Activated CD8-positive, alpha-beta T cell treated with anti-CD3 and anti-CD28 coated beads for 36 hours (primary cell): ENCODE measurements around the gene PRKG1. TPM values are rescaled to one million over a fixed set of nuclear protein-coding genes. Genes with fewer than 3 reads are reported as not detected.

Experiments
- ATAC-seq: fragments of 200-7000 bp; cut with Tn5 transposase; one replicate; pipeline ENCODE4 v1.10.0; 2021; ENCODE audit warnings: mild to moderate bottlenecking, moderate library complexity
- CTCF ChIA-PET: fragments of 350-600 bp; sonication (Branson Sonifier 250); formaldehyde crosslinking; loops from one replicate; lab custom pipeline; 2021; ENCODE audit warnings: antibody characterized with exemption; lab: Charles Lee
- POLR2A ChIA-PET: fragments of 350-600 bp; sonication (Branson Sonifier 250); formaldehyde crosslinking; loops from one replicate; lab custom pipeline; 2021; ENCODE audit warnings: antibody characterized with exemption; lab: Charles Lee
- DNase-seq: peaks from one replicate; pipeline ENCODE4 v3.0.0-alpha.2; 2020
- H3K27ac Mint-ChIP-seq: one replicate; pipeline ENCODE4 v1.8.0; 2021; ENCODE audit warnings: mild to moderate bottlenecking, mixed read lengths
- H3K27me3 Mint-ChIP-seq: one replicate; pipeline ENCODE4 v1.8.0; 2021; ENCODE audit warnings: mixed read lengths
- H3K36me3 Mint-ChIP-seq: one replicate; pipeline ENCODE4 v1.8.0; 2021; ENCODE audit warnings: low read depth, mixed read lengths
- H3K4me1 Mint-ChIP-seq: one replicate; pipeline ENCODE4 v1.8.0; 2021; ENCODE audit warnings: low read depth, mixed read lengths
- H3K4me3 Mint-ChIP-seq: one replicate; pipeline ENCODE4 v1.8.0; 2021; ENCODE audit warnings: mild to moderate bottlenecking, moderate library complexity, mixed read lengths
- H3K9me3 Mint-ChIP-seq: one replicate; pipeline ENCODE4 v1.8.0; 2021; ENCODE audit warnings: mixed read lengths
- intact Hi-C: fragments of 100-400 bp; cut with micrococcal nuclease; formaldehyde crosslinking; loops from one replicate; pipeline ENCODE4 v1.10.0; 2022
- microRNA-seq: library from miRNA; unstranded; fragments of <30 nt; microRNA quantifications from one replicate; pipeline ENCODE4 v1.2.0, GENCODE V29; 2022; ENCODE audit warnings: borderline microRNAs expressed, borderline replicate concordance
- total RNA-seq, 2 experiments: library from RNA; stranded (reverse); gene quantifications; one replicate each; pipeline ENCODE4 v1.2.3, GENCODE V29; 2021
- TF ChIP-seq, protein P1 (sequence below): fragments of 200-600 bp; IDR thresholded peaks from one replicate; pipeline ENCODE4 v1.8.0; 2022; ENCODE audit warnings: antibody characterized with exemption, mild to moderate bottlenecking

The PRKG1 gene
- total RNA-seq, 2 experiments from 2014 or later = not detected

- Mint-ChIP-seq H3K27me3 (no peaks in the 10 kb centered on the region), H3K27ac (no peak overlapping the region), H3K4me1 (no peaks in the 10 kb centered on the region), H3K36me3 (no peaks in the 10 kb centered on the region), H3K9me3 (no peaks in the 10 kb centered on the region), H3K4me3 (no peak overlapping the region)
- intact Hi-C loops = no loop called here
- no peak for ATAC-seq
- TF ChIP-seq, protein P1, sequence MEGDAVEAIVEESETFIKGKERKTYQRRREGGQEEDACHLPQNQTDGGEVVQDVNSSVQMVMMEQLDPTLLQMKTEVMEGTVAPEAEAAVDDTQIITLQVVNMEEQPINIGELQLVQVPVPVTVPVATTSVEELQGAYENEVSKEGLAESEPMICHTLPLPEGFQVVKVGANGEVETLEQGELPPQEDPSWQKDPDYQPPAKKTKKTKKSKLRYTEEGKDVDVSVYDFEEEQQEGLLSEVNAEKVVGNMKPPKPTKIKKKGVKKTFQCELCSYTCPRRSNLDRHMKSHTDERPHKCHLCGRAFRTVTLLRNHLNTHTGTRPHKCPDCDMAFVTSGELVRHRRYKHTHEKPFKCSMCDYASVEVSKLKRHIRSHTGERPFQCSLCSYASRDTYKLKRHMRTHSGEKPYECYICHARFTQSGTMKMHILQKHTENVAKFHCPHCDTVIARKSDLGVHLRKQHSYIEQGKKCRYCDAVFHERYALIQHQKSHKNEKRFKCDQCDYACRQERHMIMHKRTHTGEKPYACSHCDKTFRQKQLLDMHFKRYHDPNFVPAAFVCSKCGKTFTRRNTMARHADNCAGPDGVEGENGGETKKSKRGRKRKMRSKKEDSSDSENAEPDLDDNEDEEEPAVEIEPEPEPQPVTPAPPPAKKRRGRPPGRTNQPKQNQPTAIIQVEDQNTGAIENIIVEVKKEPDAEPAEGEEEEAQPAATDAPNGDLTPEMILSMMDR = no peak
- POLR2A ChIA-PET = no interaction called here
- CTCF ChIA-PET = no interaction called here
- DNase-seq = no peak
Observed at GRCh38 chr10:52343439-52343838, 1269.2 kb downstream of the PRKG1 start.

GRCh38 chr10:52346394-52347326, 1272.4 kb downstream of the PRKG1 start:
- TF ChIP-seq, protein P1 = no peak
- Mint-ChIP-seq H3K36me3 (no peaks in the 10 kb centered on the region), H3K9me3 (no peaks in the 10 kb centered on the region), H3K4me3 (no peak overlapping the region), H3K4me1 (no peaks in the 10 kb centered on the region), H3K27ac (no peak overlapping the region), H3K27me3 (no peaks in the 10 kb centered on the region)
- ChIA-PET CTCF (no interaction called here), POLR2A (no interaction called here)
- no peak for ATAC-seq
- DNase-seq = no peak
- intact Hi-C loops = no loop called here

- Mint-ChIP-seq H3K4me3 (no peak overlapping the region), H3K27ac (no peak overlapping the region), H3K4me1 (no peaks in the 10 kb centered on the region), H3K36me3 (no peaks in the 10 kb centered on the region), H3K9me3 (no peaks in the 10 kb centered on the region), H3K27me3 (no peaks in the 10 kb centered on the region)
- ChIA-PET CTCF (no interaction called here), POLR2A (no interaction called here)
- TF ChIP-seq, protein P1 = no peak
- DNase-seq (no peak), ATAC-seq (no peak)
- intact Hi-C loops = no loop called here
Observed at GRCh38 chr10:52347327-52347667, 1273.0 kb downstream of the PRKG1 start.

Small RNA genes within 50 kb of the gene (microRNA-seq; reads per million reads assigned to microRNA genes)
- gene MIR605 = not detected

Other genes with a start within 250 kb of the PRKG1 start
- not detected for gene A1CF, start 188.9 kb upstream of the PRKG1 start, total RNA-seq